Activated CD8-positive, alpha-beta memory T cell treated with anti-CD3 and anti-CD28 coated beads for 36 hours (primary cell): Measurements from ENCODE around the gene SYK. TPM values are rescaled to one million over a fixed set of nuclear protein-coding genes. Genes with fewer than 3 reads are reported as not detected.

Experiments used
- CTCF ChIA-PET: fragments of 350-600 bp; sonication (Branson Sonifier 250); formaldehyde crosslinking; loops from one replicate; lab custom pipeline; 2021; ENCODE audit warnings: antibody characterized with exemption; lab: Charles Lee
- POLR2A ChIA-PET: fragments of 350-600 bp; sonication (Branson Sonifier 250); formaldehyde crosslinking; loops from one replicate; lab custom pipeline; 2021; ENCODE audit warnings: antibody characterized with exemption; lab: Charles Lee
- total RNA-seq, 2 experiments: library from RNA; stranded (reverse); gene quantifications; one replicate each; pipeline ENCODE4 v1.2.3, GENCODE V29; 2021

SYK gene
- total RNA-seq, 2 experiments from 2014 or later, result 0.08 TPM; not detected in 1

- ChIA-PET POLR2A (interaction anchor here (0.6 kb wide), 1 partner anchor 92 kb away, joined by 3 read pairs; the partner anchor contains the start of gene SYK), CTCF (no interaction called here)
These were observed 92.1 kb downstream of the SYK start for GRCh38 chr9:90893706-90894105.

- ChIA-PET POLR2A (interaction anchor here (0.5 kb wide), 1 partner anchor 507 kb away, joined by 4 read pairs; no protein-coding TSS in a partner anchor), CTCF (no interaction called here)
These were observed 93.5 kb downstream of the SYK start for GRCh38 chr9:90894986-90895687.

GRCh38 chr9:90895786-90896185 lies 94.2 kb downstream of the SYK start:
- ChIA-PET CTCF (interaction anchor here (1.0 kb wide), 1 partner anchor 19 kb away, joined by 3 read pairs; no protein-coding TSS in a partner anchor), POLR2A (no interaction called here)

- ChIA-PET CTCF (interaction anchor here (1.0 kb wide), 1 partner anchor 19 kb away, joined by 3 read pairs; no protein-coding TSS in a partner anchor), POLR2A (no interaction called here)
These were observed 94.6 kb downstream of the SYK start for GRCh38 chr9:90896231-90896630.

- ChIA-PET POLR2A (no interaction called here), CTCF (interaction anchor here (2.1 kb wide), 1 partner anchor 17 kb away, joined by 11 read pairs; no protein-coding TSS in a partner anchor)
These were observed 96.6 kb downstream of the SYK start for GRCh38 chr9:90898228-90898627.

GRCh38 chr9:90899287-90899686 lies 97.7 kb downstream of the SYK start:
- POLR2A ChIA-PET, result no interaction called here

GRCh38 chr9:90900130-90900529 lies 98.5 kb downstream of the SYK start:
- ChIA-PET CTCF (no interaction called here), POLR2A (no interaction called here)

More at GRCh38 chr9:90899287-90899686, 97.7 kb downstream of the SYK start:
- CTCF ChIA-PET, result interaction anchor here (2.1 kb wide), 1 partner anchor 16 kb away, joined by 11 read pairs; no protein-coding TSS in a partner anchor

- ChIA-PET POLR2A (no interaction called here), CTCF (no interaction called here)
These were observed 100.3 kb downstream of the SYK start for GRCh38 chr9:90901933-90902332.

- ChIA-PET POLR2A (no interaction called here), CTCF (no interaction called here)
These were observed 102.3 kb downstream of the SYK start for GRCh38 chr9:90903766-90904424.

- ChIA-PET CTCF (no interaction called here), POLR2A (no interaction called here)
These were observed 103.3 kb downstream of the SYK start for GRCh38 chr9:90904706-90905478.

GRCh38 chr9:90905822-90906221 lies 104.2 kb downstream of the SYK start:
- ChIA-PET CTCF (no interaction called here), POLR2A (no interaction called here)

GRCh38 chr9:90906316-90907055 lies 104.9 kb downstream of the SYK start:
- CTCF ChIA-PET, result no interaction called here
- POLR2A ChIA-PET, result no interaction called here

GRCh38 chr9:90907056-90907445 lies 105.4 kb downstream of the SYK start:
- CTCF ChIA-PET, result no interaction called here
- POLR2A ChIA-PET, result no interaction called here

GRCh38 chr9:90907790-90908189 lies 106.2 kb downstream of the SYK start:
- ChIA-PET CTCF (no interaction called here), POLR2A (no interaction called here)

GRCh38 chr9:90909225-90909624 lies 107.6 kb downstream of the SYK start:
- CTCF ChIA-PET, result no interaction called here

GRCh38 chr9:90909747-90910283 lies 108.2 kb downstream of the SYK start:
- ChIA-PET POLR2A (no interaction called here), CTCF (no interaction called here)

More at GRCh38 chr9:90909225-90909624, 107.6 kb downstream of the SYK start:
- POLR2A ChIA-PET, result no interaction called here

GRCh38 chr9:90914196-90914595 lies 112.6 kb downstream of the SYK start:
- ChIA-PET CTCF (interaction anchor here (0.5 to 2.3 kb wide), 13 partner anchors 16 to 846 kb away, joined by 3 to 12 read pairs (median 5); no protein-coding TSS in a partner anchor), POLR2A (no interaction called here)

GRCh38 chr9:90914868-90915483 lies 113.4 kb downstream of the SYK start:
- ChIA-PET POLR2A (no interaction called here), CTCF (interaction anchor here (0.5 to 2.7 kb wide), 28 partner anchors 16 to 846 kb away, joined by 3 to 12 read pairs (median 4); no protein-coding TSS in a partner anchor)
